D721Med (cell line): ENCODE results near the gene PLD4.
"Not testable (repeated sequence)": the region's sequence is repeated elsewhere in the genome, so short reads cannot be mapped to it uniquely, and the experiment has no call there.

Experiments used
- DNase-seq: peaks from one replicate; pipeline ENCODE4 v3.0.0; 2011; ENCODE audit warnings: low spot score; ENCODE audit not compliant: insufficient read length
- FAIRE-seq: peaks from 2 replicates; lab custom pipeline; 2011; peaks lifted over from hg19 to GRCh38; lab: Jason Lieb, UNC
- CTCF ChIP-seq: IDR thresholded peaks from 2 replicates; pipeline ENCODE4 v1.5.1; 2012; ENCODE audit warnings: mild to moderate bottlenecking, control low read depth; ENCODE audit not compliant: insufficient read depth; ENCODE audit errors: missing control alignments

Gene PLD4

GRCh38 chr14:104908303-104908702, 16.4 kb upstream of the PLD4 start:
- DNase-seq, result no peak
- no peak for FAIRE-seq
- no peak for TF ChIP-seq CTCF

GRCh38 chr14:104912053-104912452, 12.6 kb upstream of the PLD4 start:
- FAIRE-seq, result no peak
- TF ChIP-seq CTCF, result no peak
- no peak for DNase-seq

GRCh38 chr14:104913435-104913834, 11.2 kb upstream of the PLD4 start:
- FAIRE-seq (peak; percentile 35), DNase-seq (peak; percentile 6)

GRCh38 chr14:104917116-104917515, 7.6 kb upstream of the PLD4 start:
- DNase-seq (no peak), FAIRE-seq (no peak)
- no peak for TF ChIP-seq CTCF

More at GRCh38 chr14:104913435-104913834, 11.2 kb upstream of the PLD4 start:
- TF ChIP-seq CTCF, result no peak

- DNase-seq, result no peak
- FAIRE-seq, result no peak
- no peak for TF ChIP-seq CTCF
These were observed 6.7 kb upstream of the PLD4 start for GRCh38 chr14:104917993-104918392.

- not testable (repeated sequence) for FAIRE-seq, DNase-seq
These were observed 5.3 kb upstream of the PLD4 start for GRCh38 chr14:104919152-104919992.

- no peak for FAIRE-seq
- no peak for TF ChIP-seq CTCF
- no peak for DNase-seq
These were observed 4.7 kb upstream of the PLD4 start for GRCh38 chr14:104919993-104920315.
